GM12878 (cell line): ENCODE results near the gene CAPN7. TPM values are rescaled to one million over a fixed set of nuclear protein-coding genes. Genes with fewer than 3 reads are reported as not detected.
A peak's percentile ranks its signal among the peaks of the same experiment; 100 is the strongest.

ENCODE experiments used
- ASH2L ChIP-seq: fragments of 300-600, 200-600 bp; sonication (generic); IDR thresholded peaks from 2 replicates; pipeline ENCODE4 v1.6.1; 2017; ENCODE audit warnings: low read depth, mild to moderate bottlenecking, borderline replicate concordance
- BACH1 ChIP-seq: fragments of 450-650 bp; IDR thresholded peaks from 2 replicates; pipeline ENCODE4 v1.6.1; 2017; ENCODE audit warnings: mild to moderate bottlenecking, borderline replicate concordance
- BRCA1 ChIP-seq: IDR thresholded peaks from 2 replicates; pipeline ENCODE4 v1.6.1; 2011; ENCODE audit warnings: low read depth, low read length, improper control_type of control experiment
- CHD2 ChIP-seq: IDR thresholded peaks from 2 replicates; pipeline ENCODE4 v1.6.1; 2011; ENCODE audit warnings: low read depth, low read length, improper control_type of control experiment, borderline replicate concordance
- EP300 ChIP-seq, 2 experiments: fragments of 150-350 bp in 1 of 2; IDR thresholded peaks; 2 replicates each; pipeline ENCODE4 v1.6.1; 2011 to 2012; ENCODE audit warnings: low read depth in 2 of 2, low read length in 2 of 2, borderline replicate concordance in 1 of 2, improper control_type of control experiment in 1 of 2, inconsistent platforms in 1 of 2; ENCODE audit not compliant: control insufficient read depth in 1 of 2
- ETV6 ChIP-seq, 2 experiments: fragments of 450-650 bp in 1 of 2; IDR thresholded peaks in 1 of 2; conservative IDR thresholded peaks in 1 of 2; 2 replicates each; pipeline ENCODE4 v1.6.1; 2014; ENCODE audit warnings: antibody characterized with exemption in 1 of 2, borderline replicate concordance in 1 of 2, low read depth in 1 of 2, mild to moderate bottlenecking in 1 of 2, moderate library complexity in 1 of 2
- FOXM1 ChIP-seq: IDR thresholded peaks from 2 replicates; pipeline ENCODE4 v1.6.1; 2012; ENCODE audit warnings: low read depth, mild to moderate bottlenecking, inconsistent platforms, low read length, moderate library complexity
- NRF1 ChIP-seq: conservative IDR thresholded peaks from 2 replicates; pipeline ENCODE4 v1.6.1; 2011; ENCODE audit warnings: mild to moderate bottlenecking, low read depth, low read length, improper control_type of control experiment
- PAX8 ChIP-seq: fragments of 450-650 bp; IDR thresholded peaks from 2 replicates; pipeline ENCODE4 v1.6.1; 2017; ENCODE audit warnings: mild to moderate bottlenecking, moderate library complexity
- PML ChIP-seq: IDR thresholded peaks from 2 replicates; pipeline ENCODE4 v1.6.1; 2012; ENCODE audit warnings: low read length, inconsistent platforms
- POLR2A ChIP-seq: IDR thresholded peaks from 2 replicates; pipeline ENCODE4 v1.6.1; 2011; ENCODE audit warnings: low read depth, mild to moderate bottlenecking, low read length
- RAD21 ChIP-seq: IDR thresholded peaks from 2 replicates; pipeline ENCODE4 v1.6.1; 2011; ENCODE audit warnings: mild to moderate bottlenecking, low read depth, low read length, moderate library complexity; ENCODE audit not compliant: insufficient read depth
- SMARCA5 ChIP-seq: fragments of 450-650 bp; IDR thresholded peaks from 2 replicates; pipeline ENCODE4 v1.6.1; 2017; ENCODE audit warnings: mild to moderate bottlenecking
- SPI1 ChIP-seq: IDR thresholded peaks from 2 replicates; pipeline ENCODE4 v1.6.1; 2011; ENCODE audit warnings: low read depth, mild to moderate bottlenecking, low read length, moderate library complexity, borderline replicate concordance; ENCODE audit not compliant: insufficient read depth
- SREBF2 ChIP-seq: IDR thresholded peaks from 2 replicates; pipeline ENCODE4 v1.6.1; 2012; ENCODE audit warnings: mild to moderate bottlenecking, low read length
- WRNIP1 ChIP-seq: IDR thresholded peaks from 2 replicates; pipeline ENCODE4 v1.6.1; 2011; ENCODE audit warnings: low read depth, low read length, improper control_type of control experiment, borderline replicate concordance
- ZZZ3 ChIP-seq: IDR thresholded peaks from 2 replicates; pipeline ENCODE4 v1.6.1; 2011; ENCODE audit warnings: low read depth; ENCODE audit not compliant: control insufficient read depth, insufficient read length
- polyA plus RNA-seq, 11 experiments: library from polyadenylated mRNA; depleted of rRNA in 4 of 11; unstranded in 6 of 11; stranded (reverse) in 5 of 11; fragments of >200 nt; fragmentation: Nextera tagmentation in 4 of 11; fragmentation: Illumina TruSeq in 1 of 11; extraction: Ambion mirVana in 4 of 11; extraction: Trizol in 1 of 11; gene quantifications; 1 replicate in 1 of 11; 2 replicates in 10 of 11; pipeline versions ENCODE4 v1.2.1 to v1.2.3, GENCODE V29; 2011 to 2016; ENCODE audit warnings: inconsistent platforms in 2 of 11, missing spikeins in 2 of 11, low read depth in 1 of 11
- total RNA-seq, 4 experiments: library from RNA; depleted of rRNA in 3 of 4; stranded (reverse); fragments of >200 nt in 3 of 4; fragmentation: Illumina TruSeq in 1 of 4; extraction: Trizol in 1 of 4; gene quantifications; 2 replicates each; pipeline versions ENCODE4 v1.2.1 to v1.2.3, GENCODE V29; 2013 to 2021
- TF ChIP-seq, protein P1 (sequence below): fragments of 450-650 bp; IDR thresholded peaks from 2 replicates; pipeline ENCODE4 v1.6.1; 2017; ENCODE audit warnings: mild to moderate bottlenecking
- TF ChIP-seq, protein P2 (sequence below): IDR thresholded peaks from 2 replicates; pipeline ENCODE4 v1.6.1; 2011; ENCODE audit warnings: borderline replicate concordance, low read depth, mild to moderate bottlenecking, moderate library complexity, mixed read lengths, low read length; ENCODE audit not compliant: insufficient read depth; ENCODE audit errors: extremely low read length
- TF ChIP-seq, protein P3 (sequence below): fragments of 450-650 bp; IDR thresholded peaks from 2 replicates; pipeline ENCODE4 v1.6.1; 2017; ENCODE audit warnings: low read depth, mild to moderate bottlenecking, moderate library complexity
- TF ChIP-seq, protein P4 (sequence below): IDR thresholded peaks from 2 replicates; pipeline ENCODE4 v1.6.1; 2011; ENCODE audit warnings: low read depth, low read length, improper control_type of control experiment, borderline replicate concordance

Gene CAPN7
- total and polyA plus RNA-seq, 10 of the 15 experiments (the other 5 are each of a cell fraction or from before 2014, with no cell fraction given) = 5.3 to 27.0 (median 18.2) TPM

DNA sequence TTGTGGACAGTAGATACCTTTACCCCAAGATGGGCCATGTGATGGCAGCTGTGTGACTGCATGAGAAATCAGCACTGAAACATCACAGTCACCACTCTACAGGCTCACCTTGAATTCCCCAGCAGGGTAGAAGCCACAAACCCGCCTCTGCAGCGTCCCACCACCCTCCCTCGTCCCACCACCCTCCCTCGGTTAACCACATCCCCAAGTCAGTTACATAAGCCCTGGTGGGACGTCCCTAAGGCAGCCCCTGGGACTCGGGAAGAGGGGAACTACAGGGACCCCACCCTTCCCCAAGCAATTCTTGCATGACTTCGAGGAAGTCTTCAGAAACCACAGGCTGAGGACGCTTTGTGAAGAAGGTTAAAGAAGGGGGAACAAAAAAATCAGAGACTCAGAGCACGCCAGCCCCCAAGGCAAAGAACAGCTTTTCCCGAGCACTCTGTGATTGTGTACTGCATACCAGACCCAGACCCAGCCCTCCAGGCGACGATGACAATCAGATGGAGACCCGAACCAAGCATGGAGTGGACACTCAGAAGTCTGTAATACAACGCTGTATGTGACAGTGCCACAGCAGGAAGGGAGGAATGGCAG, 65.8 kb downstream of the CAPN7 start (continued):
- TF ChIP-seq, protein P1, sequence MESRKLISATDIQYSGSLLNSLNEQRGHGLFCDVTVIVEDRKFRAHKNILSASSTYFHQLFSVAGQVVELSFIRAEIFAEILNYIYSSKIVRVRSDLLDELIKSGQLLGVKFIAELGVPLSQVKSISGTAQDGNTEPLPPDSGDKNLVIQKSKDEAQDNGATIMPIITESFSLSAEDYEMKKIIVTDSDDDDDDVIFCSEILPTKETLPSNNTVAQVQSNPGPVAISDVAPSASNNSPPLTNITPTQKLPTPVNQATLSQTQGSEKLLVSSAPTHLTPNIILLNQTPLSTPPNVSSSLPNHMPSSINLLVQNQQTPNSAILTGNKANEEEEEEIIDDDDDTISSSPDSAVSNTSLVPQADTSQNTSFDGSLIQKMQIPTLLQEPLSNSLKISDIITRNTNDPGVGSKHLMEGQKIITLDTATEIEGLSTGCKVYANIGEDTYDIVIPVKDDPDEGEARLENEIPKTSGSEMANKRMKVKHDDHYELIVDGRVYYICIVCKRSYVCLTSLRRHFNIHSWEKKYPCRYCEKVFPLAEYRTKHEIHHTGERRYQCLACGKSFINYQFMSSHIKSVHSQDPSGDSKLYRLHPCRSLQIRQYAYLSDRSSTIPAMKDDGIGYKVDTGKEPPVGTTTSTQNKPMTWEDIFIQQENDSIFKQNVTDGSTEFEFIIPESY = no peak
- no peak for TF ChIP-seq PAX8
- TF ChIP-seq RAD21 = peak; percentile 39
- TF ChIP-seq POLR2A = no peak
- TF ChIP-seq, protein P2, sequence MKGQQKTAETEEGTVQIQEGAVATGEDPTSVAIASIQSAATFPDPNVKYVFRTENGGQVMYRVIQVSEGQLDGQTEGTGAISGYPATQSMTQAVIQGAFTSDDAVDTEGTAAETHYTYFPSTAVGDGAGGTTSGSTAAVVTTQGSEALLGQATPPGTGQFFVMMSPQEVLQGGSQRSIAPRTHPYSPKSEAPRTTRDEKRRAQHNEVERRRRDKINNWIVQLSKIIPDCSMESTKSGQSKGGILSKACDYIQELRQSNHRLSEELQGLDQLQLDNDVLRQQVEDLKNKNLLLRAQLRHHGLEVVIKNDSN = no peak
- TF ChIP-seq PML = no peak
- TF ChIP-seq SPI1 = peak; percentile 41; the same call in 1 of the 2 replicates
- TF ChIP-seq CHD2 = no peak
- no peak for TF ChIP-seq BRCA1
- TF ChIP-seq, protein P3, sequence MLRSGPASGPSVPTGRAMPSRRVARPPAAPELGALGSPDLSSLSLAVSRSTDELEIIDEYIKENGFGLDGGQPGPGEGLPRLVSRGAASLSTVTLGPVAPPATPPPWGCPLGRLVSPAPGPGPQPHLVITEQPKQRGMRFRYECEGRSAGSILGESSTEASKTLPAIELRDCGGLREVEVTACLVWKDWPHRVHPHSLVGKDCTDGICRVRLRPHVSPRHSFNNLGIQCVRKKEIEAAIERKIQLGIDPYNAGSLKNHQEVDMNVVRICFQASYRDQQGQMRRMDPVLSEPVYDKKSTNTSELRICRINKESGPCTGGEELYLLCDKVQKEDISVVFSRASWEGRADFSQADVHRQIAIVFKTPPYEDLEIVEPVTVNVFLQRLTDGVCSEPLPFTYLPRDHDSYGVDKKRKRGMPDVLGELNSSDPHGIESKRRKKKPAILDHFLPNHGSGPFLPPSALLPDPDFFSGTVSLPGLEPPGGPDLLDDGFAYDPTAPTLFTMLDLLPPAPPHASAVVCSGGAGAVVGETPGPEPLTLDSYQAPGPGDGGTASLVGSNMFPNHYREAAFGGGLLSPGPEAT = peak; percentile 92
- TF ChIP-seq ETV6 (conservative IDR thresholded peaks at IDR 0.05 in 1 of 2, IDR thresholded peaks at IDR 0.05 in 1 of 2; ENCODE audit: borderline replicate concordance in 1 of 2, low read depth in 1 of 2) = peak in 1 of 2 experiments; percentile 74; a peak in 2 of 4 replicates
- no peak for TF ChIP-seq WRNIP1
- TF ChIP-seq SREBF2 = no peak
- no peak for TF ChIP-seq ASH2L
- TF ChIP-seq EP300 (IDR thresholded peaks at IDR 0.05; ENCODE audit: borderline replicate concordance in 1 of 2, control insufficient read depth in 1 of 2, low read depth in 2 of 2, low read length in 2 of 2) = peak in 1 of 2 experiments; percentile 93; a peak in 3 of 4 replicates
- no peak for TF ChIP-seq NRF1
- no peak for TF ChIP-seq ZZZ3
- no peak for TF ChIP-seq BACH1
- TF ChIP-seq FOXM1 = peak; percentile 79; the same call in 1 of the 2 replicates
- TF ChIP-seq, protein P4, sequence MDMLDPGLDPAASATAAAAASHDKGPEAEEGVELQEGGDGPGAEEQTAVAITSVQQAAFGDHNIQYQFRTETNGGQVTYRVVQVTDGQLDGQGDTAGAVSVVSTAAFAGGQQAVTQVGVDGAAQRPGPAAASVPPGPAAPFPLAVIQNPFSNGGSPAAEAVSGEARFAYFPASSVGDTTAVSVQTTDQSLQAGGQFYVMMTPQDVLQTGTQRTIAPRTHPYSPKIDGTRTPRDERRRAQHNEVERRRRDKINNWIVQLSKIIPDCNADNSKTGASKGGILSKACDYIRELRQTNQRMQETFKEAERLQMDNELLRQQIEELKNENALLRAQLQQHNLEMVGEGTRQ = peak; percentile 17; the same call in 1 of the 2 replicates
- TF ChIP-seq SMARCA5 = peak; percentile 58; the same call in 1 of the 2 replicates
